HG02852 (cell line): ENCODE measurements around the gene RORB.

Experiments
- ATAC-seq: cut with Tn5 transposase; IDR thresholded peaks from one replicate; pipeline ENCODE4 v1.9.1; 2021; ENCODE audit warnings: mild to moderate bottlenecking, moderate library complexity; ENCODE audit not compliant: unreplicated experiment

RORB gene

GRCh38 chr9:74697535-74697934, 200.4 kb downstream of the RORB start:
- no peak for ATAC-seq

- ATAC-seq: no peak
Measured at GRCh38 chr9:74711341-74711740, 214.2 kb downstream of the RORB start.

- no peak for ATAC-seq
Measured at GRCh38 chr9:74718709-74719108, 221.6 kb downstream of the RORB start.

GRCh38 chr9:74719306-74719705, 222.2 kb downstream of the RORB start:
- ATAC-seq: no peak

- ATAC-seq: no peak
Measured at GRCh38 chr9:74721696-74722660, 224.8 kb downstream of the RORB start.

GRCh38 chr9:74724317-74724716, 227.2 kb downstream of the RORB start:
- no peak for ATAC-seq

- no peak for ATAC-seq
Measured at GRCh38 chr9:74726581-74726980, 229.4 kb downstream of the RORB start.

GRCh38 chr9:74728176-74728575, 231.0 kb downstream of the RORB start:
- no peak for ATAC-seq

GRCh38 chr9:74729136-74729695, 232.1 kb downstream of the RORB start:
- ATAC-seq: no peak

- no peak for ATAC-seq
Measured at GRCh38 chr9:74735761-74736160, 238.6 kb downstream of the RORB start.

GRCh38 chr9:74736646-74737045, 239.5 kb downstream of the RORB start:
- ATAC-seq: no peak

GRCh38 chr9:74742191-74742790, 245.2 kb downstream of the RORB start:
- ATAC-seq: no peak
